ENCODE measurements around the gene ATP8B3.
A peak's percentile ranks its signal among the peaks of the same experiment; 100 is the strongest.

The ATP8B3 gene

GRCh38 chr19:1830978-1831377 is 18.9 kb upstream of the ATP8B3 start:
- DNase-seq, result no peak

GRCh38 chr19:1830568-1830967 is 18.5 kb upstream of the ATP8B3 start:
- no peak for DNase-seq

- DNase-seq, result no peak
Measured at GRCh38 chr19:1829958-1830357, 17.9 kb upstream of the ATP8B3 start.

- DNase-seq, result no peak
Measured at GRCh38 chr19:1828279-1829238, 16.5 kb upstream of the ATP8B3 start.

- DNase-seq, result no peak
Measured at GRCh38 chr19:1827566-1828278, 15.6 kb upstream of the ATP8B3 start.

GRCh38 chr19:1826557-1827521 is 14.8 kb upstream of the ATP8B3 start:
- no peak for DNase-seq

GRCh38 chr19:1825909-1826556 is 14.0 kb upstream of the ATP8B3 start:
- DNase-seq, result peak; percentile 73

GRCh38 chr19:1824252-1824622 is 12.2 kb upstream of the ATP8B3 start:
- DNase-seq, result no peak

GRCh38 chr19:1823539-1824251 is 11.6 kb upstream of the ATP8B3 start:
- no peak for DNase-seq

GRCh38 chr19:1823020-1823419 is 10.9 kb upstream of the ATP8B3 start:
- DNase-seq, result no peak

GRCh38 chr19:1822210-1822609 is 10.1 kb upstream of the ATP8B3 start:
- DNase-seq, result no peak

GRCh38 chr19:1819341-1820255 is 7.5 kb upstream of the ATP8B3 start:
- no peak for DNase-seq

GRCh38 chr19:1818549-1819195 is 6.6 kb upstream of the ATP8B3 start:
- no peak for DNase-seq

- no peak for DNase-seq
Measured at GRCh38 chr19:1817553-1818179, 5.6 kb upstream of the ATP8B3 start.

- DNase-seq, result no peak
Measured at GRCh38 chr19:1816530-1817298, 4.6 kb upstream of the ATP8B3 start.

GRCh38 chr19:1815605-1816529 is 3.8 kb upstream of the ATP8B3 start:
- DNase-seq, result no peak

- no peak for DNase-seq
Measured at GRCh38 chr19:1814833-1815604, 2.9 kb upstream of the ATP8B3 start.

All from activated T-cell treated with anti-CD3 and anti-CD28 coated beads for 4 hours (primary cell).